GM11168 (cell line): ENCODE results near the gene CD93.

ENCODE experiments used
- in situ Hi-C: fragments of 300-500 bp; cut with MboI; formaldehyde crosslinking; loops from one replicate; pipeline ENCODE4 v1.12.0; 2022; ENCODE audit warnings: low sequenced_read_pairs; ENCODE audit not compliant: unreplicated experiment

The CD93 gene

GRCh38 chr20:23085436-23086055, 578 bp downstream of the CD93 start:
- in situ Hi-C loops: no loop called here

- in situ Hi-C loops: no loop called here
Measured at GRCh38 chr20:23084845-23085365, 1.2 kb downstream of the CD93 start.

- in situ Hi-C loops: no loop called here
Measured at GRCh38 chr20:23084282-23084844, 1.8 kb downstream of the CD93 start.

GRCh38 chr20:23083553-23084220, 2.4 kb downstream of the CD93 start:
- in situ Hi-C loops: no loop called here

GRCh38 chr20:23082846-23083552, 3.1 kb downstream of the CD93 start:
- in situ Hi-C loops: no loop called here

- in situ Hi-C loops: no loop called here
Measured at GRCh38 chr20:23081263-23081819, 4.8 kb downstream of the CD93 start.

GRCh38 chr20:23080521-23080920, 5.6 kb downstream of the CD93 start:
- in situ Hi-C loops: no loop called here

- in situ Hi-C loops: no loop called here
Measured at GRCh38 chr20:23079926-23080325, 6.2 kb downstream of the CD93 start.

- in situ Hi-C loops: no loop called here
Measured at GRCh38 chr20:23079016-23079351, 7.1 kb downstream of the CD93 start.

- in situ Hi-C loops: no loop called here
Measured at GRCh38 chr20:23078351-23079015, 7.6 kb downstream of the CD93 start.

- in situ Hi-C loops: no loop called here
Measured at GRCh38 chr20:23077277-23077676, 8.8 kb downstream of the CD93 start.

- in situ Hi-C loops: no loop called here
Measured at GRCh38 chr20:23074052-23074451, 12.1 kb downstream of the CD93 start.

GRCh38 chr20:23072892-23073586, 13.1 kb downstream of the CD93 start:
- in situ Hi-C loops: no loop called here

- in situ Hi-C loops: no loop called here
Measured at GRCh38 chr20:23071996-23072395, 14.1 kb downstream of the CD93 start.

- in situ Hi-C loops: no loop called here
Measured at GRCh38 chr20:23071398-23071797, 14.7 kb downstream of the CD93 start.

GRCh38 chr20:23069108-23069507, 17.0 kb downstream of the CD93 start:
- in situ Hi-C loops: no loop called here

GRCh38 chr20:23068283-23068682, 17.8 kb downstream of the CD93 start:
- in situ Hi-C loops: no loop called here

- in situ Hi-C loops: no loop called here
Measured at GRCh38 chr20:23066772-23067171, 19.4 kb downstream of the CD93 start.

GRCh38 chr20:23065266-23066201, 20.6 kb downstream of the CD93 start:
- in situ Hi-C loops: no loop called here
